ENCODE results near the gene POLR1G. TPM values are rescaled to one million over a fixed set of nuclear protein-coding genes. Genes with fewer than 3 reads are reported as not detected.
"Not testable (repeated sequence)": the region's sequence is repeated elsewhere in the genome, so short reads cannot be mapped to it uniquely, and the experiment has no call there.

POLR1G gene
- total RNA-seq, 1 experiment from 2014 or later = 24.6 TPM

GRCh38 chr19:45420356-45420755 is 13.9 kb downstream of the POLR1G start:
- DNase-seq (ENCODE audit: low read depth) = no peak

GRCh38 chr19:45420871-45421270 is 14.4 kb downstream of the POLR1G start:
- no peak for DNase-seq (ENCODE audit: low read depth)

DNA sequence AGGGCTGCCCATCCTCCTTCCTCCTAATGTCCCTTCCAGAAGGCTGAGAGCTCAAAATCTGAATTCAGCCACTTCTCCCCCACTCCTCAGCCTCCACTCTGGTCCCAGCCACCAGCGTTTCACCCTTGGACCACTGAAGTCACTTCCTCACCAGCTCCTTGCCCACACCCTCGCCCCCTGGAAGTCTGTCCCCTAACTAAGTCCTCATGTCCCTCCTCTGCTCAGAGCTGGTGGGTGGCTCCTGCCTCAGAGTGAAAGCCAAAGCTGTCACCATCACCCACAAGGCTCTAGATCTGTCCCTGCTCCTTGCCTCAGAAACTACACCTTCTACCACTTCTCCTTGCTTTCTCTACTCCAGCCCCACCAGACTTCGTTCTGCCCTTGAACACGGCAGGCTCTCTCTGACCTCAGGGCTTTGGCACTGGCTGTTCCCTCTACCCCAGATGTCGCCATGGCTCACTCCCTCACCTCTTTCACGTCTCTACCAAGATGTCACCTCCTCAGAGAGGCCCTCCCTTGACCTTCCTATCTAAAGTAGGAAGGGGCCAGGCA is 15.6 kb downstream of the POLR1G start:
- DNase-seq (ENCODE audit: low read depth) = no peak

GRCh38 chr19:45423033-45423588 is 16.7 kb downstream of the POLR1G start:
- DNase-seq (ENCODE audit: low read depth) = no peak

GRCh38 chr19:45423589-45424190 is 17.2 kb downstream of the POLR1G start, which contains the start of gene ERCC1:
ERCC1 (minus strand) TSS chr19:45423917; CDS start chr19:45423374, 543 bp downstream.
- DNase-seq (ENCODE audit: low read depth) = peak; percentile 95

GRCh38 chr19:45424191-45425058 is 18.0 kb downstream of the POLR1G start:
- peak; percentile 98 for DNase-seq (ENCODE audit: low read depth)

- peak; percentile 36 for DNase-seq (ENCODE audit: low read depth)
Observed at GRCh38 chr19:45428384-45429231, 22.2 kb downstream of the POLR1G start.

DNA sequence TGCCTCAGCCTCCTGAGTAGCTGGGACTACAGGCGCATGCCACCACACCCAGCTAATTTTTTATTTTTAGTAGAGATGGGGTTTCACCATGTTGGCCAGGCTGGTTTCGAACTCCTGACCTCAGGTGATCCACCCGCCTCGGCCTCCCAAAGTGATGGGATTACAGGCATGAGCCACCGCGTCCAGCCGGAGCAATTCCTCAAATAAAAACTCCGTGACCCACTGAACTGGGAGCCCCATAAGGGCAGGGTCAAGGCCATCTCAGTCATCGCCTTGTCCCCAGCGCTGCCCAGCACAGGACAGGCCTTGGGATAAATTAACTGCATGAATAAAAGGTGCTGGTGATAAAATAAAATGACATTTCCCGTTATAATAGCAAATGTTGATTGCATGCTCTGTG is 23.5 kb downstream of the POLR1G start:
- DNase-seq (ENCODE audit: low read depth) = not testable (repeated sequence)

DNA sequence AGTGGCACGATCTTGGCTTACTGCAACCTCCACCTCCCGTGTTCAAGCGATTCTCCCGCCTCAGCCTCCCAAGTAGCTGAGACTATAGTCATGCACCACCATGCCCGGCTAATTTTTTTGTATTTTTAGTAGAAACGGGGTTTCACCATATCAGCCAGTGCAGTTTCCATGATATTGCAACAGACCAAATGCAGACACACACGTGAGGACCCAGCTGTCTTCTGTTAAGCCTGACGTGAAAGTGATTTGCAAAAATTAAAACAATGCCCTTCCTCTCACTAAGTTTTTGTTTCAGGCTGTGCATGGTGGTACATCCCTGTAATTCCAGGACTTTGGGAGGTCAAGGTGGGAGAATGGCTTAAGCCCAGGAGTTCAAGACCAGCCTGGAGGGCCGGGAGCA is 24.6 kb downstream of the POLR1G start:
- DNase-seq (ENCODE audit: low read depth) = peak; percentile 51

DNA sequence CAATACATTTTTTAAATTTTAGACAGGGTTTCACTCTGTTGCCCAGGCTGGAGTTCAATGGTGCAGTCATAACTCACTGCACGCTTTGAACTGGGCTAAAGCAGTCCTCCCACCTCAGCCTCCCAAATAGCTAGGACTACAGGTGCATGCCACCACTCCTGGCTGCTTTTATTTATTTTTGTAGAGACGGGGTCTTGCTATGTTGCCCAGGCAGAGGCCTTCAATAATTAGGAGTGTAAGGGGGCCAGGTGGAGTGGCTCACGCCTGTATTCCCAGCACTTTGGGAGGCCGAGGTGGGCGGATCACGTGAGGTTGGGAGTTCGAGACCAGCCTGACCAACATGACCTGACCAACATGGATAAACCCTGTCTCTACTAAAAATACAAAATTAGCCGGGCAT is 26.1 kb downstream of the POLR1G start:
- not testable (repeated sequence) for DNase-seq (ENCODE audit: low read depth)

DNA sequence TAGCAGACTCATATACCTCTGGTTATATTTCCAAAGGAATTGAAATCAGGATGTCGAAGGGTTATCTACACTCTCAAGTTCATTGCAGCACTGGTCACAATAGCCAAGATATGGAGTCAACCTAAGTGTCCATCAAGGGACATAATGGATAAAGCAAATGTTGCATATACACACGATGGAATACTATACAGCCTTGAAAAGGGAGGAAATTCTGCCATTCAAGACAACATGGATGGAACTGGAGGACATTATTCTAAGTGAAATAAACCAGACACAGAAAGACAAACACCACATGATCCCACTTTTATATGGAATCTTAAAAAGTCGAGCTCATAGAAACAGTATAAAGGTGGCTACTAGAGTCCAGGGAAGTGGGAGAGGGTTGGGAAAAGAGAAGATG is 30.9 kb downstream of the POLR1G start:
- DNase-seq (ENCODE audit: low read depth) = no peak

- no peak for DNase-seq (ENCODE audit: low read depth)
Observed at GRCh38 chr19:45439190-45439568, 32.7 kb downstream of the POLR1G start.

DNA sequence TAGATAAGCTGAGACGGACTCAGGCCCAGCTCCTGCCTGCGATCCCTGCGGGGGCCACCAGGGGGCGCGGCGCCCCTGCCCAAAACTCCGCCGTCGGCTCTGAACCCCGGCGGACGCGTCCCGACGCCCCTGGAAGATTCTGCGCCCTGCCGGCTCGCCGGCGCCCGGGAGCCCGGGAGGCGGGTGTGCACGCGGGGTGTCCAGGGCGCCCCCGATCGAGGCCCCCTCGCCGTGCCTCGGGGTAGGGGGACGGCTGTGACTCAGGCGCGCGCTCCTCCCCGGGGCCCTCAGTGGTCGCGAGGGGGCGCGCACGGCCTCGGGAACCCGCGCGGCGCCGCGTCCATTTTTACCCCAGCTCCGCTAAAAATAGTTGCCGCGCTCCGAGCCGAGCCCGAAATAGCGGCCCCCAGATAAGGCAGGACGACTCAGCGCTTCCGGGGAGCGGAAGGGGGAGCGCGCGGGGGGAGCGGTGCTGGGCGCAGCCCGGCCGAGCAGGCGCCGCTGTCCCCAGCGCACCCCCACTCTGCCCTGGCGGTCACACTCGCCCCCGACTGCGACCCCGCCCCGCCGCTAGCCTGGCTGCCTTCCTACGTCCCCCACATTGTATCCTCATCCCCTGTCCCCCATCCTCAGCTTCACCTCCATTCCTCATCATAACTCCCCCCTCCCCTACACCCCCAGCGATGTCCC is 33.3 kb downstream of the POLR1G start:
- peak; percentile 81 for DNase-seq (ENCODE audit: low read depth)

DNA sequence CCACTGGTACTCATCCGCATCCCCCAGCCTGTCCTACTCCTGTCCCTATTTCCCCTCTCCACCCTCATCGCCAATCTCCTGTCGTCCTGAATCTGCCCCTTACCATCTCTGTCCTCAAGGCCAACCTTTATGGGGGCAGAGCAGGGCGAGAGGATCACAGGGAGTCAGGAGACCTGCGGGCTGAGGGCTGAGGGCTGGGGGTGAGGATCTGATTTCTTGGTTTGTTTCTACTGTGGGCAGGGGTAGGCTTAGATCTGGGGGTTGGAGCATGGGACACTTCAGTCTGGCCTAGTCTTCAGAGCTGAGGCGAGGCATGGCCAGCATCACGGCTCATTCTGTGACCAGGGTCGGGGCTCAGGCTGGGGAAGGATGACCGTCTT is 33.8 kb downstream of the POLR1G start:
- DNase-seq (ENCODE audit: low read depth) = no peak

DNA sequence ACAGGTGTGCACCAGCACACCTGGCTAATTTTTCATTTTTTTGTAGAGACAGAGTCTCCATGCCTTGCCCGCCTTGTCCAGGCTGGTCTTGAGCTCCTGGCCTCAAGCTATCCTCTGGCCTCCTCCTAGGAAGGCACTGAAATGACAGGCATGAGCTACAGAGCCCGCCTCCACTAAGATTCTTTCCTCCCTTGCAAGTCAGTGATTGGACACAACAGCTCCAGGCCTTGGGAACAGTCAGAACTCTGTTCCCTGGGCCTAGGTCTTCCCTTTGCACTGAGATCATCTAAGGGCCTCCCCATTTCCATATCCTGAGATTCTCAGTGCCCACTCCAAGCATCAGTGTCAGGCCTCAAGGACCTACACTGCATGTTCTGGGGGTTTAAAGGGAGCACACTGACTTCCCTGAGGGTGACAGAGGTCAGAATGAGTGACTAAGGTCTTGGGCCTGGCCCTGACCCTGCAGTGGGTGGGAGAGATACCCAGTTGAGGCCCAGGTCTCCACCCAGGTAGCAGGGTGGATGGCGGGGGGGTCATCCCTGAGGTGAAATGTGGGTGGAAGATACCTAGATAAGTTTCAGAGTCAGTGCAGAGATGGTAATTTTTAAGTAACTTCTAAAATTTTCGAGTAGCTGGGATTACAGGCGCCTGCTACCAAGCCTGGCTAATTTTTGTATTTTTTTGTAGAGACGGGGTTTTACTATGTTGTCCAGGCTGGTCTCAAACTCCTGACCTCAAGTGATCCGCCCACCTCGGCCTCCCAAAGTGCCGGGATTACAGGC is 34.6 kb downstream of the POLR1G start:
- peak; percentile 37 for DNase-seq (ENCODE audit: low read depth)

GRCh38 chr19:45442408-45442777 is 35.9 kb downstream of the POLR1G start:
- DNase-seq (ENCODE audit: low read depth) = no peak

DNA sequence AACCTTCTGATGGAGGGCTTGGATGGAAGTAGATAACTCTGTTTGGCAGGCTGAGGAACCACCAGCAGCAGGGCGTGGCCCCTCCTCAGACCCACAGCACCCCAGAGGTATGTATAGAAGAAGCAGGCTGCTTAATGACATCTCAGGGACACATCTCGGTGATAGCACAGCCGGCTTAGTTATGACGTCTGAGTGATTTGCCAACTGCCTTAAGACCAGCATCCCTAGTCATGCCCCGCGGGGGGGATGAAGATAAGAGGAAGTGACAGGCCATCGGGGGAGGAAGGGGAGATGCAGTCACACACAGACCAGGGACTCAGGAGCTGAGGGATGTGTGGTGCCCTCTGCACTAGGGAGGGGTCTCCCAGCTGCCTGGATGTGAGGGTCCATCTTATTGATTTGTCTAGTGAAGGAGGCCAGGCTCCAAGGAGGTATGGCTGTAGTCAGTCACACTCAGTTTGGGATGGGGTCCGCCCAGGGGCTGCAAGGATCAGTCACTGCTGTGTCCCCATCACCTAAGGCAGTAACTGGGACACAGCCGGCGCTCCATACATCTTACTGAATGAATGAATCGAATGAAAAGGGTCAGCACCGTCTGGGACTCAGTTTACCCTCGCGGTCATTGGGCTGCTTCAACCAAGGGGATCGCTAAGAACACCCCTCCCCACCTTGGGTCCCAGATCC is 36.5 kb downstream of the POLR1G start:
- peak; percentile 46 for DNase-seq (ENCODE audit: low read depth)

DNA sequence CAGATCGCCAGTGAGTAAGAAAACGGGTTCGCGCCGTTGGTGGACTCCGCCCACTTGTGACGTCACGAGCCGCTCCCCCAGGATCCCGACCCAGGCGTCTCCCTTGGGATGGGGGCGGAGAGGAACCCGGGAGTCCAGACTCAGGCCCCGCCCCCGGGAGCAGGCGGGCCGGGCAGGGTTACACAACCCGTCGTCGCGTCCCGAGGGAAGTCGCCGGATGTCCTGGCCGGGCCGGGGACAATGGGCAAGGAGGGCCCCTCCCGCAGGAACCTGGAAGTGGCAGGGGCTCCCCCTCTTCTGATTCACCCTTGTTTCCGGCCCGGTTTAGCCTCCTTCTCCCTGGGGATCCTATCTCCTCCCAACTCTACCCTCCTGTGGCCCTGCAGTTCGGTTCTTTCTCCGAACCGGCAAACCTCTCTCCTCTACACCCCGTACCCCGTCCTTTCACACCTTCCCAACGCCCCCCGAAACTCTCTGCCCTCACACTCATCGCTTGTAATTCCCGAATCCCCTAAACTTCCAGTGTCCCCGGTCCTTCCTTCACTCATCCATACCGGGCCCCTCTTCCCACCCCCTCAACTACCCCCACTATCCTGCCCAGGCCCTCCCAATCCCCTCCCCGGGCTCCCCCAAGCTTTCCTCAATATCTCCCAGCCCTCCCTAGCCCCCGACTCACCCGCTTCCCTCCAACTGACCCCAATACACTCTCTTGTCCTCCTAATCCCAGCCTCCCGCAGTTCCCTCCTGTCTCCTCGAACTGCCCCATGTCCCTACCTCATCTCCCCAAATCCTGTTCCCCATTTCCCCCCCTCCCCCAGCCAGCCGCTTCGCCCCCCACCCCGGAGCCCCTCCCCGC is 37.2 kb downstream of the POLR1G start:
- peak; percentile 90 for DNase-seq (ENCODE audit: low read depth)

All from LHCN-M2 (cell line).